Stomach (tissue), 9 donors: ENCODE measurements around the gene SPACA4. TPM values are rescaled to one million over a fixed set of nuclear protein-coding genes. Genes with fewer than 3 reads are reported as not detected.

Experiments
- DNase-seq, 2 donors: peaks; one replicate each; pipeline versions ENCODE4 v3.0.0 to v3.0.0-alpha.2; 2013 to 2019
- H3K27ac ChIP-seq, 5 donors: fragments of 200-600 bp in 4 of 5; sonication (generic) in 4 of 5; one replicate each; pipeline ENCODE4 v1.5.1; 2013 to 2019; ENCODE audit warnings: mild to moderate bottlenecking in 1 of 5, moderate library complexity in 1 of 5
- H3K27me3 ChIP-seq, 3 donors: fragments of 200-600 bp; sonication (generic); one replicate each; pipeline ENCODE4 v1.5.1; 2017 to 2019; ENCODE audit warnings: mixed run types in 1 of 3
- H3K36me3 ChIP-seq, 4 donors: fragments of 200-600 bp; sonication (generic); 1 replicate in 3 of 4; 2 replicates in 1 of 4; pipeline ENCODE4 v1.5.1; 2016 to 2019
- H3K4me1 ChIP-seq, 4 donors: fragments of 200-600 bp; sonication (generic); one replicate each; pipeline ENCODE4 v1.5.1; 2016 to 2019
- H3K4me3 ChIP-seq, 4 donors: fragments of 200-600 bp; sonication (generic) in 3 of 4; one replicate each; pipeline ENCODE4 v1.5.1; 2016 to 2019; ENCODE audit warnings: mild to moderate bottlenecking in 1 of 4
- H3K9me3 ChIP-seq, 4 donors: fragments of 200-600 bp; sonication (generic); one replicate each; pipeline ENCODE4 v1.5.1; 2016 to 2019
- EP300 ChIP-seq: sonication (generic); formaldehyde crosslinking; IDR thresholded peaks from one replicate; pipeline ENCODE4 v1.6.1; 2017; ENCODE audit warnings: antibody characterized with exemption
- POLR2A ChIP-seq, 4 donors: fragments of 450-650 bp; IDR thresholded peaks; one replicate each; pipeline ENCODE4 v1.6.1; 2016; ENCODE audit warnings: antibody characterized with exemption in 4 of 4, control low read depth in 2 of 4, mild to moderate bottlenecking in 1 of 4, moderate library complexity in 1 of 4
- POLR2AphosphoS5 ChIP-seq, 3 donors: sonication (generic); formaldehyde crosslinking; IDR thresholded peaks; one replicate each; pipeline ENCODE4 v1.6.1; 2016; ENCODE audit warnings: antibody characterized with exemption in 3 of 3
- WGBS, 5 donors: extraction: QIAGEN DNeasy Blood & Tissue Kit in 3 of 5; methylation state at CpG; one replicate each; pipeline versions ENCODE4 v1.1.5 to v1.1.7; 2013 to 2018; 5-methylcytosine and 5-hydroxymethylcytosine counted together
- intact Hi-C: fragments of 100-400 bp; cut with DNase I; formaldehyde crosslinking; loops from one replicate; pipeline ENCODE4 v1.15.1; 2023; ENCODE audit warnings: low total_unique reads
- polyA plus RNA-seq, 3 donors: library from polyadenylated mRNA; stranded (reverse); fragments of 200-250 nt; gene quantifications; one replicate each; pipeline ENCODE4 v1.2.3, GENCODE V29; 2013
- total RNA-seq, 5 donors: library from RNA; depleted of rRNA; stranded (reverse); fragments of >200 nt; gene quantifications; one replicate each; pipeline versions ENCODE4 v1.1.0 to v1.2.3, GENCODE V29; 2014 to 2016
- TF ChIP-seq, protein P1 (sequence below), 7 experiments: fragments of 450-650 bp in 4 of 7; fragments of 200-600 bp in 3 of 7; sonication (generic) in 3 of 7; IDR thresholded peaks; one replicate each; pipeline ENCODE4 v1.5.1; 2016 to 2019; ENCODE audit warnings: antibody characterized with exemption in 7 of 7, control low read depth in 2 of 7, mild to moderate bottlenecking in 1 of 7
- donor health status: healthy with polysubstance abuse.
- donor health status: Bipolar disorder and iron deficiency.
- donor health status: healthy.

SPACA4 gene
- total and polyA plus RNA-seq, 8 donors: not detected

DNA sequence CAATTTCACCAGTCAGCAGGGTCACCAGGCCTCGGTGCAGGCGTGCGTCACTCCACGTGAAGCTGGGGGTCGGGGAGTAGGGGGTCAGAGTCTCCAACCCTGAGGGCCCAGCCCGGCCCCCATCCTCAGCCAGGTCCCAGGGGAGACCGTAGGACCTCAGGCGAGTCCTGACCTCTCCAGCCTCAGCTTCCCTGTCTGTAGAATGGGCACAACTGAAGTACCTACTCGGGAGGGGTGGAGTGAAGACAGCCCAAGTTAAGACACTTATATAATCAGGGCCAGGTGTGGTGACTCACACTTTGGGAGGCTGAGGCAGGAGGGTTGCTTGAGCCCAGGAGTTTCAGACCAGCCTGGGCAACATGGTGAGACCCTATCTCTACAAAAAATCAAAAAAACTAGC is 2.7 kb upstream of the SPACA4 start:
- WGBS, 5 donors: 86 to 94% (median 92%) methylated on average over 7 to 9 of the region's 9 CpGs
- H3K27ac ChIP-seq: no peak overlapping the region
- no peak for DNase-seq
- peaks cover 0 to 8% (median 0%) of the 10 kb centered on the region in 3 donors for H3K27me3 ChIP-seq
- H3K36me3 ChIP-seq: no peaks in the 10 kb centered on the region
- intact Hi-C loops: no loop called here
- TF ChIP-seq POLR2A (IDR thresholded peaks at IDR 0.05) (no peak), POLR2AphosphoS5 (IDR thresholded peaks at IDR 0.05) (no peak), EP300 (no peak)
- TF ChIP-seq, protein P1, sequence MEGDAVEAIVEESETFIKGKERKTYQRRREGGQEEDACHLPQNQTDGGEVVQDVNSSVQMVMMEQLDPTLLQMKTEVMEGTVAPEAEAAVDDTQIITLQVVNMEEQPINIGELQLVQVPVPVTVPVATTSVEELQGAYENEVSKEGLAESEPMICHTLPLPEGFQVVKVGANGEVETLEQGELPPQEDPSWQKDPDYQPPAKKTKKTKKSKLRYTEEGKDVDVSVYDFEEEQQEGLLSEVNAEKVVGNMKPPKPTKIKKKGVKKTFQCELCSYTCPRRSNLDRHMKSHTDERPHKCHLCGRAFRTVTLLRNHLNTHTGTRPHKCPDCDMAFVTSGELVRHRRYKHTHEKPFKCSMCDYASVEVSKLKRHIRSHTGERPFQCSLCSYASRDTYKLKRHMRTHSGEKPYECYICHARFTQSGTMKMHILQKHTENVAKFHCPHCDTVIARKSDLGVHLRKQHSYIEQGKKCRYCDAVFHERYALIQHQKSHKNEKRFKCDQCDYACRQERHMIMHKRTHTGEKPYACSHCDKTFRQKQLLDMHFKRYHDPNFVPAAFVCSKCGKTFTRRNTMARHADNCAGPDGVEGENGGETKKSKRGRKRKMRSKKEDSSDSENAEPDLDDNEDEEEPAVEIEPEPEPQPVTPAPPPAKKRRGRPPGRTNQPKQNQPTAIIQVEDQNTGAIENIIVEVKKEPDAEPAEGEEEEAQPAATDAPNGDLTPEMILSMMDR (IDR thresholded peaks at IDR 0.05): no peak
- H3K4me3 ChIP-seq: no peak overlapping the region
- H3K9me3 ChIP-seq: no peaks in the 10 kb centered on the region
- peaks cover 0 to 6% (median 0%) of the 10 kb centered on the region in 4 donors for H3K4me1 ChIP-seq

DNA sequence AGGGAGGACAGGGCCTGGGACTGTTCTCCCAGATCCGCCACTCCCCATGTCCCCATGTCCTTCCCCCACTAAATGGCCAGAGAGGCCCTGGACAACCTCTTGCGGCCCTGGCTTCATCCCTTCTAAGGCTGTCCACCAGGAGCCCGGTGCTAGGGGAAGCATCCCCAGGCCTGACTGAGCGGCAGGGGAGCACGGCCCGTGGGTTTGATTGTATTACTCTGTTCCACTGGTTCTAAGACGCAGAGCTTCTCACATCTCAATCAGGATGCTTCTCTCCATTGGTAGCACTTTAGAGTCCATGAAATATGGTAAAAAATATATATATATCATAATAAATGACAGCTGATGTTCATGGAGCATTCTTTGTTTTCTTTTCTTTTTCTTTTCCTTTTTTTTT is 815 bp downstream of the SPACA4 start:
- intact Hi-C loops: no loop called here
- no peak for DNase-seq

DNA sequence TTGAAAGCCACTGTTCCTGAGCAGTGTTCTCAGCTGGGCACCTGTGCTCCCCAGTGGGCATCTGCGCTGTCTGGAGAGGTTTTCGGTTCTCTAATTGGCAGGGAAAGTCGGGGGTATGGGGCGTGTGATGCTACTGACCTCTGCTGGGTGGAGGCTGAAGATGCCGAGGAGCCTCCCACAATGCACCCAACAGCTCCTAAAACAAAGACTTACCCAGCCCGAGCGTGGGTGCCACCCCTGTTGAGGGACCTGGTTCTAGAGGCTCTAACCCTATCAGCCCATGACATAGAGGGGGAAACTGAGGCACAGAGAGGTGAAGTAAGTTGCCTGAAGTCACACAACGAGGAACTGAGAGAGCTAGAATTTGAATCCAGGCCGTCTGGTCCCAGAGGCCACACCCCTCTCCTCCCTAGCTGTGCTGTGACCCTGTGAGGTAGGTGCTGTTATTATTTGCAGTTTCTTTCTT is 2.3 kb downstream of the SPACA4 start:
- H3K27me3 ChIP-seq: no peaks in the 10 kb centered on the region
- no peaks in the 10 kb centered on the region for H3K9me3 ChIP-seq
- no peak for TF ChIP-seq POLR2A (IDR thresholded peaks at IDR 0.05)
- TF ChIP-seq, protein P1 (IDR thresholded peaks at IDR 0.05): peak in 2 of 7 experiments; percentile 6 to 17
- no peak for TF ChIP-seq EP300
- no peak overlapping the region for H3K27ac ChIP-seq
- DNase-seq: peak in 1 of 2 donors; percentile 58
- H3K4me1 ChIP-seq: peaks cover 0 to 24% (median 12%) of the 10 kb centered on the region in 4 donors
- intact Hi-C loops: no loop called here
- H3K4me3 ChIP-seq: no peak overlapping the region
- WGBS, 5 donors: 29 to 50% (median 42%) methylated on average over 9 of the region's 9 CpGs
- H3K36me3 ChIP-seq: peaks cover 0 to 11% (median 0%) of the 10 kb centered on the region in 4 donors

More for the DNA sequence above, 815 bp downstream of the SPACA4 start:
- TF ChIP-seq POLR2A (IDR thresholded peaks at IDR 0.05) (no peak), EP300 (no peak), POLR2AphosphoS5 (IDR thresholded peaks at IDR 0.05) (no peak)
- TF ChIP-seq, protein P1 (IDR thresholded peaks at IDR 0.05): no peak
- Histone ChIP-seq H3K9me3 (no peaks in the 10 kb centered on the region), H3K36me3 (peaks cover 0 to 11% (median 0%) of the 10 kb centered on the region in 4 donors), H3K27ac (no peak overlapping the region), H3K27me3 (no peaks in the 10 kb centered on the region), H3K4me3 (no peak overlapping the region), H3K4me1 (peaks cover 0 to 12% (median 0%) of the 10 kb centered on the region in 4 donors)
- WGBS, 5 donors: 82 to 94% (median 88%) methylated on average over 6 to 7 of the region's 7 CpGs

DNA sequence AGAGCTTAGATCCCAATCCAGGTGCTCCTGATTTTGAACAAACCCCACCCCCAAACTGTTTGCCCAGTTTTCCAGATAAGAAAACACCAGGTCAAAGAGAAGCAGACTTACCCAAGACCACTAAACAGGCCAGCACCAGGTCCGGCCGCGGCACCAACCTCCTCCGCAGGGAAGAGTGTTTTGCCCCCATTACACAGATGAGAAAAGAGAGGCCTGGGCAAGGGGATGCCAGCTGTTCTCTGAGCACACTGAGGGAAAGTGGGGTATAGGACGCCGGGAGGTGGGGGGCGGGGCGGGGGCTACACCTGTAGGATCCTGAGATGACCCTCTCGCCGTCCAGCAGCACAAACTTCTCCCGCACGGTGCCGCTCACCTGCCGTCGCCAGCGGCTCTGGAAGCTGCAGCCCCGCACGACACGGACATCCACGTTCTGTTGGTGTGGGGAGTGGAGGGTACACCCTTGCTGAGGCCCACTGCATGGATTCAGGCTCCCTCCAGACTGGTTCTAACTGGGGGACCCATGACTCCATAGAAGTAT is 3.1 kb downstream of the SPACA4 start:
- 88 to 97% (median 91%) methylated on average over 14 to 20 of the region's 20 CpGs for WGBS, 5 donors

GRCh38 chr19:48611872-48612271 is 5.3 kb downstream of the SPACA4 start:
- peak overlapping the region in 1 of 4 donors; percentile 9 for H3K4me3 ChIP-seq
- peaks cover 22 to 52% (median 38%) of the 10 kb centered on the region in 4 donors for H3K4me1 ChIP-seq
- no peak overlapping the region for H3K27ac ChIP-seq
- H3K9me3 ChIP-seq: no peaks in the 10 kb centered on the region
- H3K27me3 ChIP-seq: no peaks in the 10 kb centered on the region
- 89 to 95% (median 93%) methylated on average over 9 to 14 of the region's 14 CpGs for WGBS, 5 donors
- intact Hi-C loops: no loop called here
- no peak for DNase-seq
- TF ChIP-seq EP300: no peak
- TF ChIP-seq, protein P1 (IDR thresholded peaks at IDR 0.05): no peak
- no peak for TF ChIP-seq POLR2AphosphoS5 (IDR thresholded peaks at IDR 0.05)
- TF ChIP-seq POLR2A (IDR thresholded peaks at IDR 0.05): no peak
- peaks cover 18 to 32% (median 23%) of the 10 kb centered on the region in 4 donors for H3K36me3 ChIP-seq

More for the DNA sequence above, 3.1 kb downstream of the SPACA4 start:
- intact Hi-C loops: no loop called here
- DNase-seq: no peak
- no peak overlapping the region for H3K4me3 ChIP-seq
- H3K4me1 ChIP-seq: peaks cover under 1 to 29% (median 18%) of the 10 kb centered on the region in 4 donors
- no peaks in the 10 kb centered on the region for H3K27me3 ChIP-seq
- peaks cover 0 to 11% (median under 1%) of the 10 kb centered on the region in 4 donors for H3K36me3 ChIP-seq
- no peak for TF ChIP-seq POLR2A (IDR thresholded peaks at IDR 0.05)
- no peak for TF ChIP-seq POLR2AphosphoS5 (IDR thresholded peaks at IDR 0.05)
- no peak for TF ChIP-seq EP300
- H3K27ac ChIP-seq: no peak overlapping the region
- no peaks in the 10 kb centered on the region for H3K9me3 ChIP-seq
